Coronary artery (tissue), 2 donors: ENCODE measurements around the gene FAM53C.

Source experiments
- DNase-seq: peaks from one replicate; pipeline ENCODE4 v3.0.0-alpha.2; 2017; ENCODE audit warnings: low spot score
- H3K27ac ChIP-seq, 2 donors: fragments of 200-600 bp; sonication (generic); one replicate each; pipeline ENCODE4 v1.5.1; 2016 to 2019
- H3K4me3 ChIP-seq: fragments of 200-600 bp; sonication (generic); 2 replicates; pipeline ENCODE4 v1.5.1; 2016; ENCODE audit warnings: mild to moderate bottlenecking, moderate library complexity
- TF ChIP-seq, protein P1 (sequence below): fragments of 200-600 bp; sonication (generic); IDR thresholded peaks from one replicate; pipeline ENCODE4 v1.5.1; 2019; ENCODE audit warnings: antibody characterized with exemption

FAM53C gene

DNA sequence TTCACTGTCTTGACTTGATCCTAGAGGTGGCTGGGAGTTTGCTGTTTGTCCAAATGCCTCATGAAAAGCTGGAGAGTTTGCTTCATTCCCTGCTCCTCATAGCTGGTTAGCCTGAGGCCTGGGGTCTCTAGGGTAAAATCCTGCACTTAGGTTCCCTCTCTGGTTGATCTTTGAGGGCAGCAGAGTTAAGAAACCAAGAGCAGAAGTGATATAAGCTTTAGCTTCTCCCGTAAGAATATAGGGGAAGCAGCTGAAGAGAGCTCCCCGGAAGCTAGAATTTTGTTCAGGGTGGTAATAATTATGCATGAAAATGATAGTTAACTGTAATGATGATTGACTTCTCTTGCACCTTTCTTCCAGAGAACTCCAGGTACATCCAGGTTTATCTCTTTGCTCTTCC lies 1.4 kb downstream of the FAM53C start:
- DNase-seq = no peak
- TF ChIP-seq, protein P1, sequence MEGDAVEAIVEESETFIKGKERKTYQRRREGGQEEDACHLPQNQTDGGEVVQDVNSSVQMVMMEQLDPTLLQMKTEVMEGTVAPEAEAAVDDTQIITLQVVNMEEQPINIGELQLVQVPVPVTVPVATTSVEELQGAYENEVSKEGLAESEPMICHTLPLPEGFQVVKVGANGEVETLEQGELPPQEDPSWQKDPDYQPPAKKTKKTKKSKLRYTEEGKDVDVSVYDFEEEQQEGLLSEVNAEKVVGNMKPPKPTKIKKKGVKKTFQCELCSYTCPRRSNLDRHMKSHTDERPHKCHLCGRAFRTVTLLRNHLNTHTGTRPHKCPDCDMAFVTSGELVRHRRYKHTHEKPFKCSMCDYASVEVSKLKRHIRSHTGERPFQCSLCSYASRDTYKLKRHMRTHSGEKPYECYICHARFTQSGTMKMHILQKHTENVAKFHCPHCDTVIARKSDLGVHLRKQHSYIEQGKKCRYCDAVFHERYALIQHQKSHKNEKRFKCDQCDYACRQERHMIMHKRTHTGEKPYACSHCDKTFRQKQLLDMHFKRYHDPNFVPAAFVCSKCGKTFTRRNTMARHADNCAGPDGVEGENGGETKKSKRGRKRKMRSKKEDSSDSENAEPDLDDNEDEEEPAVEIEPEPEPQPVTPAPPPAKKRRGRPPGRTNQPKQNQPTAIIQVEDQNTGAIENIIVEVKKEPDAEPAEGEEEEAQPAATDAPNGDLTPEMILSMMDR = no peak
- peak overlapping the region; percentile 93 to 98 for H3K27ac ChIP-seq
- peak overlapping the region; percentile 86 for H3K4me3 ChIP-seq

DNA sequence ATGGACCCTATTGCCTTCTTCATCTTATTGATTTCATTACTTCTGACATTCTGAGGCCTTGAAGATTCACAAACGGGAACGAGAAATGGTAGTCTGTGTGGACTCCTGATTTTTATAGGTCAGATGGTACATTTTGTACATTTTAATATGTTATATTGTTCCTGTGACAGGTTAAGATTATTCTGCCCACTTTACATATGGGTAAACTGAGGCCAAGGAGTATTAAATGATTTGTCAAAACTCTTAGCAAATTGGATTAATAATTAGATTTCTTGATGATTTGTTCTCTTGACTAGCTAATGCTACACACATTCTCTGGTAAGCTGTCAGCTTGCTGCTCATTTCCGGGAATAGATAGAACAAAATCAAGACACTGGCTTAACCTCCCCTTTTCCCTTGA lies 1.9 kb downstream of the FAM53C start:
- TF ChIP-seq, protein P1 = no peak
- Histone ChIP-seq H3K27ac (no peak overlapping the region), H3K4me3 (peak overlapping the region; percentile 86)
- no peak for DNase-seq

DNA sequence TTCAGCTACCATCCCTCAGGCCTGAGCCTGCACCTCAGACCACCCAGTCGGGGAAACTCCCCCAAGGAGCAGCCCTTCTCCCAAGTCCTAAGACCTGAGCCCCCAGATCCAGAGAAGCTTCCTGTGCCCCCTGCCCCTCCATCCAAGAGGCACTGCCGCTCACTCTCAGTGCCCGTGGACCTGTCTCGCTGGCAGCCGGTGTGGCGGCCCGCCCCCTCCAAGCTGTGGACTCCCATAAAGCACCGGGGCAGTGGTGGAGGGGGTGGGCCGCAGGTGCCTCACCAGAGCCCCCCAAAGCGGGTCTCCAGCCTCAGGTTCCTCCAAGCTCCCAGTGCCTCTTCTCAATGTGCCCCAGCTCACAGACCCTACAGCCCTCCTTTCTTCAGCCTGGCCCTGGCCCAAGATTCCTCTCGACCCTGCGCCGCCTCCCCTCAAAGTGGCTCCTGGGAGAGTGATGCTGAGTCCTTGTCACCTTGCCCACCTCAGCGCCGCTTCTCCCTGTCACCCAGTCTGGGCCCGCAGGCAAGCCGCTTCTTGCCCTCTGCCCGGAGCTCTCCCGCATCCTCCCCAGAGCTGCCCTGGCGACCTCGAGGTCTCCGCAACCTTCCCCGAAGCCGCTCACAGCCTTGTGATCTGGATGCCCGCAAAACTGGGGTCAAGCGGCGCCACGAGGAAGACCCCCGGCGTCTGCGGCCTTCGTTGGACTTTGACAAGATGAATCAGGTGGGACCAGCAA lies 7.0 kb downstream of the FAM53C start:
- TF ChIP-seq, protein P1 = no peak

GRCh38 chr5:138346889-138347288 lies 8.8 kb downstream of the FAM53C start:
- no peak for DNase-seq
- Histone ChIP-seq H3K27ac (no peak overlapping the region), H3K4me3 (no peak overlapping the region)
- TF ChIP-seq, protein P1 = no peak

More for the DNA sequence above, 7.0 kb downstream of the FAM53C start:
- no peak for DNase-seq
- Histone ChIP-seq H3K27ac (no peak overlapping the region), H3K4me3 (no peak overlapping the region)

GRCh38 chr5:138349852-138350562 lies 11.9 kb downstream of the FAM53C start:
- Histone ChIP-seq H3K27ac (peak overlapping the region; percentile 27 to 55), H3K4me3 (no peak overlapping the region)
- no peak for DNase-seq
- TF ChIP-seq, protein P1 = no peak

DNA sequence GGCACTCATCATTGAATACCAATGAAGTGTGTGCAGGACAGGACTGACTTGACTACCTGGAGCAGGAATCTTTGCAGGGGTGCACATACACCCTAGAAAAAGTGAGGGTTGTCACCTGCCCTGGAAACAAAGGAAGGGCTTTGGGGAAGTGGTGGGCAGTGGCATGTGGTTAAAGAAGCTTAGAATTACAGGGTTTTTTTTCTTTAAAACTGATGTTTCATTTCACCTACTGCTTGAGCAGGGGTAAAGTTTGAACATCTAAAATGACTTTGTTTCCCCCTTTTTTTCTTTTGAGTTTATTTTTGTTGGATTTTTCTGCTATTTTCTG lies 12.5 kb downstream of the FAM53C start:
- H3K27ac ChIP-seq = peak overlapping the region; percentile 27 to 55
- H3K4me3 ChIP-seq = no peak overlapping the region
- TF ChIP-seq, protein P1 = no peak
- DNase-seq = no peak

- DNase-seq = no peak
Measured at GRCh38 chr5:138351056-138351455, 13.0 kb downstream of the FAM53C start.

More at GRCh38 chr5:138351056-138351455, 13.0 kb downstream of the FAM53C start:
- no peak overlapping the region for H3K4me3 ChIP-seq
- TF ChIP-seq, protein P1 = no peak
- H3K27ac ChIP-seq = peak overlapping the region; percentile 27 to 32
